ENCODE measurements around the gene PCK1.

The PCK1 gene

DNA sequence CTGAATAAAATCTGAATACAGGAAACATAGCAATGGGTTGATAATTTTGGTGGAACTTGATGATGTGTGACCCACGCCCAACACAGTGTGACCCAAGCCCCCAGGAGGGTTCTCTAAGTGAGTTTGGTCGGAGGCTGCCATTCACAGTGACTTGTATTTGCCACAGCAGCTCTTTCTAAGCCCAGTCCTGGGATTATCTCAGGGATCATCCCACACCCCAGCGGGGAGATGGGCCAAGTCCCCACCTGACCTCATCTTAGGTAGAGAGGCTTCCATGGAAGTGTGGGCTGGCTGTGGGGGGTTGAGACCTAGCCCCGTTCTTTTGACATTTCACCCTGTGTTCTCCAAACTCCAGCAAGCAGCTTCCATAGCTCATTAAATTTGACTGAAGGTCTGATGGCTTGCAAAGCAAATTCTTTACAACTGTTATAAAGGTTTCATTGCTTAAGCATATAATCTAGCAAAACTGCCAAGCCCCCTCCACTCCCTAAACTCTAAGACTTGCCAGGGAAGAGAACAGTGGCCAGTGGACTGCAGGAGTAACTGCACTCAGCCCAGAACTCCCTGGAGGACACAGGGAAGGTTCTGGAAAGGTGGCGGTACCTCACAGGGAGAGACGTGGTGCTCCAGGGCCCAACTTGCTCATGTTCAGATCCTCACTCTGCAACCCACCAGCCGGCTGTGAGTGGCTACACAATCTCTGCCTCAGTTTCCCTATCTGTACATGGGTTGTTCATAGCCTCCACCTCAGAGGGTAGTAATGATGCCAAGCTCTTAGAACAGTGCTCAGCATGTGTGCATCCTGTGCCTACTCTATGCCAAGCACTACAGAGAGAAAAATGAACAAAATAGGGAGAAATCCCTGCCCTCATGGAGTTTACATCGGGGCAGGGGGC, 1.0 kb upstream of the PCK1 start:
- no peak for DNase-seq (ENCODE audit: low read depth in 3 of 3)

DNA sequence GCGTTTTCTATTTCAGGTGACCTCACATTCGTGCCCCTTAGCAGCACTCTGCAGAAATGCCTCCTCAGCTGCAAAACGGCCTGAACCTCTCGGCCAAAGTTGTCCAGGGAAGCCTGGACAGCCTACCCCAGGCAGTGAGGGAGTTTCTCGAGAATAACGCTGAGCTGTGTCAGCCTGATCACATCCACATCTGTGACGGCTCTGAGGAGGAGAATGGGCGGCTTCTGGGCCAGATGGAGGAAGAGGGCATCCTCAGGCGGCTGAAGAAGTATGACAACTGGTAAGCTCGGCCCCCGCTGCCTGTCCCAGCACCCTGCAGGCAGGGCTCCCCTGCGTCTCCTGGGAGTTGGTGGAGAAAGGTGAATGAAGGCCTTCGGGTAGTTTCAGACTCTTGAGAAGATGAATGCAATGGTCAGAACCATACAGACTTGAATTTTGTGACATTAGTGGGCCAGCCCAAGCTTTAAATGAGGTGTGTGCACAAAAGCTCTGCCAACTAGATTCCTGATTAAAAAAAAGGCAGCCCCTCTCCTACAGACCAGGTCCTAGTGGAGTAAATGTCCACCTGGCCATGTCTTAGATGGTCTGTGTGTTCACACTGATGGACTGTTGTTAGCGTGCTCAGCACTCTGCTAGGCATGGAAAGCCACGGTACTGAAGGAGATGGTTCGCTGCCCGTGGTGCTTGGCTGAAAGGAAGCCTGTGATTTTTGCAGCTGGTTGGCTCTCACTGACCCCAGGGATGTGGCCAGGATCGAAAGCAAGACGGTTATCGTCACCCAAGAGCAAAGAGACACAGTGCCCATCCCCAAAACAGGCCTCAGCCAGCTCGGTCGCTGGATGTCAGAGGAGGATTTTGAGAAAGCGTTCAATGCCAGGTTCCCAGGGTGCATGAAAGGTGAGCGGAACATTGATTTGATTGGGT, 708 bp downstream of the PCK1 start:
- DNase-seq (ENCODE audit: low read depth in 3 of 3): no peak

- DNase-seq (ENCODE audit: low read depth in 3 of 3): no peak
Observed at GRCh38 chr20:57562541-57563465, 1.9 kb downstream of the PCK1 start.

GRCh38 chr20:57563522-57563921, 2.6 kb downstream of the PCK1 start:
- no peak for DNase-seq (ENCODE audit: low read depth in 3 of 3)

DNA sequence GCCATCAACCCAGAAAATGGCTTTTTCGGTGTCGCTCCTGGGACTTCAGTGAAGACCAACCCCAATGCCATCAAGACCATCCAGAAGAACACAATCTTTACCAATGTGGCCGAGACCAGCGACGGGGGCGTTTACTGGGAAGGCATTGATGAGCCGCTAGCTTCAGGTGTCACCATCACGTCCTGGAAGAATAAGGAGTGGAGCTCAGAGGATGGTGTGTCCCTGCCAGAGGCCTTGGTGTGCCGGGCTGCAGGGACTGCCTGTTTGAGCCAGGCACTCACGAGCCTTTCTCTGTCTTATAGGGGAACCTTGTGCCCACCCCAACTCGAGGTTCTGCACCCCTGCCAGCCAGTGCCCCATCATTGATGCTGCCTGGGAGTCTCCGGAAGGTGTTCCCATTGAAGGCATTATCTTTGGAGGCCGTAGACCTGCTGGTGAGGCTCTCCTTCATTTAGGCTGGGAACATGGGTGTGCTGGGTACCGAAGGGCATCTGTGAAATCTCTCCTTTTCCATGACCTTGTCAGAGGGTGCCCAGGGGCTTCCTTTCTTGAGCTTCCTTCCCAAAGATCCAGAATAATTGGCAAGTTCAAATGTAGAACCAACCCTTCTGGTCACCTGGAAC, 3.4 kb downstream of the PCK1 start:
- no peak for DNase-seq (ENCODE audit: low read depth in 3 of 3)

DNA sequence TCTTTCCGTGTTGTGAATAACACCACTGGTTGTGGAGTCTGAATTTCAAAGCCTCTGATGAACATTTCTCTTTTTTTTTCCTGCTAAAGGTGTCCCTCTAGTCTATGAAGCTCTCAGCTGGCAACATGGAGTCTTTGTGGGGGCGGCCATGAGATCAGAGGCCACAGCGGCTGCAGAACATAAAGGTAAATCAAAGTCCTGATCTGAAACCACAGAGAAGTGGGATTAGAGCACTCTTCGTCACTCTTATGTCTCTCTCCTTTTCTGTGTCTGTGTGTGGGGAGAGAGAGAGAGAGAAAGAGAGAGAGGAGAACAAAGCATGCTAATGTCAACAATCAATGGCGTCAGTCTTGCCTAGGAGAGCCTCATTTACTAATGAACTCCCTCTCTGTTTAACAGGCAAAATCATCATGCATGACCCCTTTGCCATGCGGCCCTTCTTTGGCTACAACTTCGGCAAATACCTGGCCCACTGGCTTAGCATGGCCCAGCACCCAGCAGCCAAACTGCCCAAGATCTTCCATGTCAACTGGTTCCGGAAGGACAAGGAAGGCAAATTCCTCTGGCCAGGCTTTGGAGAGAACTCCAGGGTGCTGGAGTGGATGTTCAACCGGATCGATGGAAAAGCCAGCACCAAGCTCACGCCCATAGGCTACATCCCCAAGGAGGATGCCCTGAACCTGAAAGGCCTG, 4.2 kb downstream of the PCK1 start:
- DNase-seq (ENCODE audit: low read depth in 3 of 3): no peak

DNA sequence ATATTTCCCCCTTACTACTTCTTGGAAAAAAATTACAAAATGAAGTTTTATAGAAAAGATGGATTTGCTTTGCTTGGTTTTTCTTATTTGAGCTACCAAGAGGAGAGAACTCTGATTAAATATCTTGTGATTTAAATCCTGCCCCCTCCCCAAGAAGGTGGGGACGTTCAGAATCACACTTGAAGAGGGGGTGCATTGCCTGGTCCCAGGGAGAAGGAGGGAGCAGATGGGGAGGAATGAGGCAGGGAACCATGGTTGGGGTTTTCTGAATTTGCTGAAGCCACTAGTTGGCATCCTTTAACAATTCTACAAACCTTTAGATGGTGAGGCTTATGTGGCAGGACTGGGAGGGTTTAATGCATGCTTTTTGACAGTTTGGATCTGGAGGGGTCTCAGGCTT, 5.5 kb downstream of the PCK1 start:
- no peak for DNase-seq (ENCODE audit: low read depth in 3 of 3)

DNA sequence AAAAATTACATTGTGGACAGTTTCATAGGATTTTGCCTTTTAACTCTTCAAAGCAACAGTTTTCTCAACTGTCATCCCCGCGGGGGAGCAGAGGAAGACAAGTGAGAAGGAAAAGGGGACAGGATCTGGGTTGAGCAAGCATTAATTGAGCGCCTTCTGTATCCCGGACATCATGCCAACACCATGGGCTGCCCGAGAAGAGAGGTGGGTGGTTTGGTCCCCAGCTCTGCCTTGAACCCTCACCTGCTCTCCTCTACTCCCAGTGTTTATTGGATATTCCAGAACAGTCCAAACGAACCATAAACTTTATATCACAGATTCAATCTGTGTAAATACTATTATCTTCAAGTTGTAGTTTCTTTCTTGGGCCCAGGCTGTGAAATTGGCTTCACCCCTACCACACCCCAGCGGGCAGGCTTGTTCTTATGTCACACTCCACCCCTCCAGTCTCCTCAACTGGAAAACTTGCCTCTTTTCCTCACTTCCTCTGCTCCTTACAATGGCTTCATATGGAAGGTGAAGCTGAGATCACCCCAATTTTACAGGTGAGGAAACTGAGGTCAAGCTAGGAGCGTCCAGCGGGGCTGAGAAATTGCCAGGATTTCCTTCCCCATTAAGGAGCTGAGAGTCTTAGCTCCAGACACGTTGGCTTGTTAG, 6.0 kb downstream of the PCK1 start:
- DNase-seq (ENCODE audit: low read depth in 3 of 3): no peak

DNA sequence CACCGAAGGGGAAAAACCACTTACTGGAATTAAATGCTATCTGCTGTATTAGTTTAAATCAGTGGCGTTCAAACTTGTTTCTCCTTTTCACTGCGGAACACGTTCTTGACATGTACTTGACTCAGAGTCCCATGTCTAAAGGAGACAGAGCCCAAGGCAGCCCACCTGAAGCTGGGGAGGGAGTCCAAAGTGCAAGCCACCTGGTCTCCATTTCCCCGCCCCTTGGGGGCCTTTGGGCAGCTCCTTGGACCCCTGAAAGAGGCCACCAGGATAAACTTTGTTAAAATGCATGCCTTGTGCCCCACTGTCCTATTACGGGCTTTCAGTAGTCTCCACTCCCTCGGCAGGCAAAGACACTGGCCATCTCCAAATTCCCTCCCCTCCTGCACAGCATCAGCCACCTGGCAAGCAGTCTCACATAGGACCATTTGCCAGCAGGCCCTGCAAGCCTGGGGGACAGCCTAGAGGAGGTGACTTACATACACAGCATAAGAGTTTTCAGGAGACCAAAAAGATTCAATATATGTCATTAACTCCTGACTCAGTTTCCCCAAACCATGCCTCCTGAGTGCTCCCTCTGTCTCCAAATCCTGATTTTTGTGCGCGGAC, 6.7 kb downstream of the PCK1 start:
- no peak for DNase-seq (ENCODE audit: low read depth in 3 of 3)

DNA sequence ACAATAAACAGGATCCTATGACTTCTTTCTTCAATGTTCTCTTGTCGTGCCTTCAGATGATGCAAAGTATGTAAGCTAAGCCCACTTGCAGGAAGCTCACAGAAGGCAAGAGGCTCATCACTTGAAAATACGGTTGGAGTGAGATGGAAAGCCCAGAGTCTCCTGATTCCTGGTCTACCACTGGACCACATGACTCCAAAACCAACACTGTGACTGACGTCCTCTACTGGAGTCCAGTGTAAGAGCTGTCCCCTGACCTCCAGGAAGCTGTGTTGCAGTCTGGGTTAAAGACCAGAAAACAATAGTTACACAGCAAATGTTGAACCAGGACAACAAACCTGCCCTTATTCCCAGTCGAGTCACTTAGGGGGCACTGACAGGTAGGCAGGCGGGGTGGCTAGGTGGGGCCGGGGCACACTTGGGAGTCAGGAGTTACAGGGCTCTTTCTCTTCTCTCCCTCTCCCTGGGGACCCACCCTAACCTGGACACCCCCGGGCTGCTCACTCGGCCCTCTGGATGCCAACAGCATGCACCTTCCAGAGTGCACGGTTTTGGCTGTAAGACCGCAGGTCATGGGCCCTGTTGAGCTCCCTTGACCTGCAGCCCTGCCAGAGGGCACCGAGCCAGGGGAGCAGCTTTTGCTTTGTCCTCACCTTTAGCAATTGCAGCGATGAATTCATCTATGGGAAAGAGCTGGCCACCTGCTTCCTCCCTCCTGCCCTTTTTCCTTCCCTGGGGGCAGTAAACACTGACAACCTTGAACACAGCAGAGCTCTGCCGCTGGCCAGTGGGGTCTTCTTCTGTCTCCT, 7.4 kb downstream of the PCK1 start:
- no peak for DNase-seq (ENCODE audit: low read depth in 3 of 3)

- no peak for DNase-seq (ENCODE audit: low read depth in 3 of 3)
Observed at GRCh38 chr20:57568960-57569359, 8.1 kb downstream of the PCK1 start.

DNA sequence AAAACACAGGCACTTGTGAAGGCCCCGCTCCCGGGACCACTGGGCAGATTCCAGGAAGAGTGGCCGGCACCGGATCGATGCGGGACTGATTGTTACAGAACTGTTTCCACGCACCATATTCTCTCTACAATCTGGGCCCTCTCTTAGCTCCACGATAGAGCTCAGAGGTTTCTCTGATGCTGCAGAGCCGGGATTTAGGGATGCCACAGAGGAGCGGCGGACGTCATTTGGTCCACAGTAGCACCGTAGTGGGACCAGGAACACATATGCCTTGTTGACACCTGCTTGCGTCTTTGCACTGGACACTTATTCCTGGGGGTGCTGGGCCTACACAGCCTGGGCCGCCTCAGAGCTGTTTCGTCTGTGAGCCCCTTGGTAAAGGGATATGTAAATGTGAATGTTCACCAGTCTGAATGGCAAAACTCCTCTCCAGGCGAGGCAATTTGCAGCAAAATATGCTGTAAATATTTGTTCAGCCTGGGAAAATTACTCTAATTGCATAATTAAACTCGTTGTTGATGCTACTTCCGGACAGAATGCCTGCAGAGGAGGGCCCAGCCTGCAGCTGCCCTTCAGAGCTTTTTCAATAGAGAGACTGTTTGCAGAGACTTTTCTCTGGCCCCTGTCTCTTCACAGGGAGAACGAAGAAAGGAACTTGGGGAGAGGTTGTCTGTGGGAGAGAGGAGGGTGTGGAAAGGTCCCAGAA, 9.4 kb downstream of the PCK1 start:
- DNase-seq (ENCODE audit: low read depth in 3 of 3): no peak

DNA sequence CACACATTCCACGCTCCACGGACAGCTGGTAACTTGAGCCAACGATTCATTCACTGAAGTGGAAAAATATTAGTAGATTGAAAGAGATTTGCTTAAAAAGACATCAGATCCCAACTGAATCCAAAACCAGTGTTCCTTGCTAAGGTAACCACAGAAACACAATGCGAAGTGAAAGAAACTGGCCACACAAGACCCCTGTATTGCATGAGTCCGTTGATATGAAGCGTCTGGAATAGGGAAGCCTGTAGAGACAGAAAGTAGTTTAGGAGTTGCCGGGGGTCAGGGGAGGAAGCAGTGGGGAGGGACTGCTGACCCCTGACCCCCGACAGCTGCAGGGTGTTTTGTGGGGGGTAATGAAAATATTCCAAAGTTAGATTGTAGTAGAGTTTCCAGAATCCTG, 10.0 kb downstream of the PCK1 start:
- no peak for DNase-seq (ENCODE audit: low read depth in 3 of 3)

DNA sequence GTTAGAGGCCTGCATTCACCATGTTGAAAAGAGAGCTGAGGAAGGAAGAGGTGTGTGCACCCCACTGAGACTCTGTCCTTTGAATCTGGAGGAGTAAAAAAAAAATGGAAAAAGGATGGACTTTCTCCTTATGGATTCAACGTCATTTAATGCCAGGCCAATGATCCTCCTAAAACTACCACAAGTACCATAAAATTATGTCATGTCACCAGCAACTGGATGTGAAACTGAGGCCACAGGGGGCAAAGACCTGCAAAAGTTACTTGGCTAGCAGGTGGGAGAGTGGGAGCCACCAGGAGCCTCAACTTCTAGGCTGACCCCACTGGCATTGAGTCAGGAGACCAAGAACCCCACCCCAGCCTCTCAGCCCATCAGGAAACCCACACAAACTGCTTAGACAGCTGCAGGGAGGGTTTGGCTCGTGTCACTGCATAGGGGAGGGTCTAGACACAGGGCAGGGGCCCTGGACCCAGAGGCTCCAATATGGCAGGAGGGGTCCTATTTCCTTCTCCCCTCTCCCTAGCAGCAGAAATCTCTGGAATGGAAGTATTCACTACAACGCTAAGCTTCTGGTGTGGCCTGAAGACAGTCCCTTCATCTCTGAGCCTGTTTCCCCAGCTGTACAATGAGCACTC, 11.0 kb downstream of the PCK1 start:
- no peak for DNase-seq (ENCODE audit: low read depth in 3 of 3)

- DNase-seq (ENCODE audit: low read depth in 3 of 3): no peak
Observed at GRCh38 chr20:57573242-57573641, 12.3 kb downstream of the PCK1 start.

GRCh38 chr20:57573894-57574293, 13.0 kb downstream of the PCK1 start:
- no peak for DNase-seq (ENCODE audit: low read depth in 3 of 3)

DNA sequence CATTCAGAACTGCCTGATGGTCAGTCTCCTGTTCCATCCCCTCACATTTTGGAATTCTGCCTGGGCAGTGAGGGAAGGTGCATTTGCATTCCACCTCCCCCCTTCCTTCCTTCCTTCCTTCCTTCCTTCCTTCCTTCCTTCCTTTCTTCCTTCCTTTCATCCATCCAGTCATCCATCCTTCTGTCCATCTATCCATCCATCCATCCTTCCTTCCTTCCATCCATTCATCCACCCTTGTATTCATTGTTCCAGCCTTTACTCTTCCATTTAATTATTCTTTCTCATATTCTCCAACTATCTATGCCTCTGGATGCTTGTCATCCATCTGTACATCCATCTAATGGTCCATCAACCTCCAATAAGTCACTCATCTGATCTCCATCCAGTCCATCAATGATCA, 14.0 kb downstream of the PCK1 start:
- DNase-seq (ENCODE audit: low read depth in 3 of 3): no peak

GRCh38 chr20:57576002-57576401, 15.1 kb downstream of the PCK1 start:
- no peak for DNase-seq (ENCODE audit: low read depth in 3 of 3)

All from stimulated activated CD4-positive, alpha-beta T cell treated with anti-CD3 and anti-CD28 coated beads, TNF-alpha, amount 100 ng/mL, for 48 hours (primary cell).